GM12878 (cell line): ENCODE data around the gene WNT7A. TPM values are rescaled to one million over a fixed set of nuclear protein-coding genes. Genes with fewer than 3 reads are reported as not detected.

Source experiments
- ATAC-seq: fragments of 200-7000 bp; cut with Tn5 transposase; 3 replicates; pipeline ENCODE4 v1.9.1; 2020; ENCODE audit warnings: mild to moderate bottlenecking, moderate library complexity
- BruUV-seq: library from RNA; stranded (reverse); fragments of 400-500 nt; replicated peaks from 2 replicates; lab custom pipeline; 2021; lab: Mats Ljungman, UMichigan
- CTCF ChIA-PET: fragments of 300-600 bp; sonication (Branson Sonifier 250); formaldehyde crosslinking; extraction: SDS; loops from one replicate; lab custom pipeline; 2021; ENCODE audit warnings: inconsistent platforms; lab: Yijun Ruan, JAX
- POLR2A ChIA-PET: fragments of 350-600 bp; formaldehyde crosslinking; extraction: SDS; loops from one replicate; lab custom pipeline; 2021; ENCODE audit warnings: inconsistent platforms; lab: Charles Lee
- RAD21 ChIA-PET: fragments of 300-600 bp; sonication (Branson Sonifier 250); formaldehyde crosslinking; loops from one replicate; lab custom pipeline; 2023; ENCODE audit warnings: antibody characterized with exemption; ENCODE audit not compliant: unreplicated experiment; lab: Charles Lee
- SMC1A ChIA-PET: fragments of 300-600 bp; sonication (Branson Sonifier 250); formaldehyde crosslinking; loops from one replicate; lab custom pipeline; 2023; ENCODE audit not compliant: unreplicated experiment, uncharacterized antibody; lab: Charles Lee
- DNase-seq: peaks from one replicate; pipeline ENCODE4 v3.0.0-alpha.2; 2011; ENCODE audit warnings: low read depth, low spot score
- FAIRE-seq: peaks from 3 replicates; lab custom pipeline; 2011; peaks lifted over from hg19 to GRCh38; lab: Jason Lieb, UNC
- H2AFZ ChIP-seq: 2 replicates; pipeline ENCODE4 v1.6.0; 2011; ENCODE audit warnings: low read depth, low read length, control low read depth; ENCODE audit not compliant: control insufficient read depth
- H3K27ac ChIP-seq: 2 replicates; pipeline ENCODE4 v1.5.1; 2011; ENCODE audit warnings: control low read depth; ENCODE audit not compliant: control insufficient read depth, insufficient read depth
- H3K27me3 ChIP-seq, 2 experiments: replicated peaks in 1 of 2; 2 replicates each; pipeline versions ENCODE4 v1.6.0 to v1.6.1; 2011; ENCODE audit warnings: low read length in 1 of 2; ENCODE audit not compliant: control insufficient read depth in 2 of 2, insufficient read depth in 2 of 2
- H3K36me3 ChIP-seq, 2 experiments: 2 replicates each; pipeline ENCODE4 v1.5.1; 2011; ENCODE audit warnings: low read length in 1 of 2; ENCODE audit not compliant: control insufficient read depth in 2 of 2, insufficient read depth in 2 of 2
- H3K4me1 ChIP-seq: 2 replicates; pipeline ENCODE4 v1.6.1; 2011; ENCODE audit warnings: mild to moderate bottlenecking, low read length, moderate library complexity, mixed read lengths; ENCODE audit not compliant: control insufficient read depth, insufficient read depth
- H3K4me2 ChIP-seq: 2 replicates; pipeline ENCODE4 v1.6.0; 2011; ENCODE audit warnings: control low read depth; ENCODE audit not compliant: control insufficient read depth, insufficient read depth
- H3K4me3 ChIP-seq: fragments of 200-600 bp; sonication (generic); 2 replicates; pipeline ENCODE4 v1.5.1; 2016
- H3K79me2 ChIP-seq: 2 replicates; pipeline ENCODE4 v1.6.0; 2011; ENCODE audit warnings: low read length; ENCODE audit not compliant: control insufficient read depth, insufficient read depth
- H3K9ac ChIP-seq: 2 replicates; pipeline ENCODE4 v1.8.0; 2011; ENCODE audit warnings: low read length, control low read depth, mixed read lengths; ENCODE audit not compliant: control insufficient read depth, insufficient read depth
- H3K9me3 ChIP-seq: replicated peaks from 3 replicates; pipeline ENCODE4 v1.5.1; 2011; ENCODE audit warnings: mild to moderate bottlenecking, low read length; ENCODE audit not compliant: control insufficient read depth, insufficient read depth
- H4K20me1 ChIP-seq: 2 replicates; pipeline ENCODE4 v1.6.0; 2011; ENCODE audit not compliant: control insufficient read depth, insufficient read depth
- BCL11A ChIP-seq: IDR thresholded peaks from 2 replicates; pipeline ENCODE4 v1.6.1; 2011; ENCODE audit warnings: low read depth, low read length
- CHD1 ChIP-seq: IDR thresholded peaks from 2 replicates; pipeline ENCODE4 v1.6.1; 2012; ENCODE audit warnings: low read depth, low read length, improper control_type of control experiment
- EP300 ChIP-seq, 2 experiments: fragments of 150-350 bp in 1 of 2; IDR thresholded peaks; 2 replicates each; pipeline ENCODE4 v1.6.1; 2011 to 2012; ENCODE audit warnings: low read depth in 2 of 2, low read length in 2 of 2, borderline replicate concordance in 1 of 2, improper control_type of control experiment in 1 of 2, inconsistent platforms in 1 of 2; ENCODE audit not compliant: control insufficient read depth in 1 of 2
- GATAD2B ChIP-seq: fragments of 450-650 bp; conservative IDR thresholded peaks from 2 replicates; pipeline ENCODE4 v1.6.1; 2017; ENCODE audit warnings: low read depth, mild to moderate bottlenecking, moderate library complexity
- IRF4 ChIP-seq: IDR thresholded peaks from 2 replicates; pipeline ENCODE4 v1.6.1; 2011; ENCODE audit warnings: low read depth, low read length
- JUNB ChIP-seq: IDR thresholded peaks from 2 replicates; pipeline ENCODE4 v1.6.1; 2016; ENCODE audit warnings: antibody characterized with exemption, mild to moderate bottlenecking
- MTA3 ChIP-seq: IDR thresholded peaks from 2 replicates; pipeline ENCODE4 v1.6.1; 2012; ENCODE audit warnings: low read length, inconsistent platforms, borderline replicate concordance
- PAX8 ChIP-seq: fragments of 450-650 bp; IDR thresholded peaks from 2 replicates; pipeline ENCODE4 v1.6.1; 2017; ENCODE audit warnings: mild to moderate bottlenecking, moderate library complexity
- SREBF2 ChIP-seq: IDR thresholded peaks from 2 replicates; pipeline ENCODE4 v1.6.1; 2012; ENCODE audit warnings: mild to moderate bottlenecking, low read length
- ZNF207 ChIP-seq: fragments of 450-650 bp; IDR thresholded peaks from 2 replicates; pipeline ENCODE4 v1.6.1; 2014; ENCODE audit warnings: antibody characterized with exemption, mild to moderate bottlenecking, borderline replicate concordance
- WGBS: methylation state at CpG from one replicate; pipeline ENCODE4 v1.1.6; 2016; ENCODE audit warnings: low lambda C conversion rate; ENCODE audit not compliant: insufficient replicate concordance, insufficient coverage; ENCODE audit errors: missing lambda C conversion rate; 5-methylcytosine and 5-hydroxymethylcytosine counted together
- in situ Hi-C: fragments of 300-500 bp; cut with MboI; formaldehyde crosslinking; loops from 9 replicates; pipeline ENCODE4 v1.14.3; 2018; ENCODE audit warnings: mixed read lengths
- intact Hi-C: fragments of 100-400 bp; cut with micrococcal nuclease; formaldehyde crosslinking; loops from one replicate; pipeline ENCODE4 v1.14.2; 2022; ENCODE audit not compliant: unreplicated experiment
- polyA plus RNA-seq, 11 experiments: library from polyadenylated mRNA; depleted of rRNA in 4 of 11; unstranded in 6 of 11; stranded (reverse) in 5 of 11; fragments of >200 nt; fragmentation: Nextera tagmentation in 4 of 11; fragmentation: Illumina TruSeq in 1 of 11; extraction: Ambion mirVana in 4 of 11; extraction: Trizol in 1 of 11; gene quantifications; 1 replicate in 1 of 11; 2 replicates in 10 of 11; pipeline versions ENCODE4 v1.2.1 to v1.2.3, GENCODE V29; 2011 to 2016; ENCODE audit warnings: inconsistent platforms in 2 of 11, missing spikeins in 2 of 11, low read depth in 1 of 11
- total RNA-seq, 4 experiments: library from RNA; depleted of rRNA in 3 of 4; stranded (reverse); fragments of >200 nt in 3 of 4; fragmentation: Illumina TruSeq in 1 of 4; extraction: Trizol in 1 of 4; gene quantifications; 2 replicates each; pipeline versions ENCODE4 v1.2.1 to v1.2.3, GENCODE V29; 2013 to 2021

The WNT7A gene
- total and polyA plus RNA-seq, 10 of the 15 experiments (the other 5 are each of a cell fraction or from before 2014, with no cell fraction given): 0.08 TPM; not detected in 9

GRCh38 chr3:13808550-13808949 is 71.3 kb downstream of the WNT7A start:
- TF ChIP-seq SREBF2 (no peak), MTA3 (no peak), EP300 (IDR thresholded peaks at IDR 0.05; ENCODE audit: borderline replicate concordance in 1 of 2, control insufficient read depth in 1 of 2, low read depth in 2 of 2, low read length in 2 of 2) (no peak), ZNF207 (no peak), BCL11A (no peak), CHD1 (no peak), JUNB (no peak), PAX8 (no peak), IRF4 (no peak), GATAD2B (no peak)
- no peak for DNase-seq
- Histone ChIP-seq H3K9ac (no peak overlapping the region), H3K27ac (no peak overlapping the region), H3K36me3 (no peaks in the 10 kb centered on the region), H2AFZ (no peak overlapping the region), H3K27me3 (no peaks in the 10 kb centered on the region), H3K9me3 (peaks cover 5% of the 10 kb centered on the region; the same call in 1 of the 3 replicates), H3K4me3 (no peak overlapping the region), H3K4me1 (no peaks in the 10 kb centered on the region), H3K79me2 (no peaks in the 10 kb centered on the region), H4K20me1 (no peaks in the 10 kb centered on the region), H3K4me2 (no peak overlapping the region)
- FAIRE-seq: no peak
- WGBS: 55% methylated on average over 7 of the region's 8 CpGs
- ChIA-PET RAD21 (no interaction called here), CTCF (no interaction called here), POLR2A (no interaction called here), SMC1A (no interaction called here)
- no peak for ATAC-seq
- in situ Hi-C loops (no loop called here), intact Hi-C loops (no loop called here)
- no TSS peak for BruUV-seq
